ENCODE results near the gene GRM5.
"Not testable (repeated sequence)": the region's sequence is repeated elsewhere in the genome, so short reads cannot be mapped to it uniquely, and the experiment has no call there.

DNA sequence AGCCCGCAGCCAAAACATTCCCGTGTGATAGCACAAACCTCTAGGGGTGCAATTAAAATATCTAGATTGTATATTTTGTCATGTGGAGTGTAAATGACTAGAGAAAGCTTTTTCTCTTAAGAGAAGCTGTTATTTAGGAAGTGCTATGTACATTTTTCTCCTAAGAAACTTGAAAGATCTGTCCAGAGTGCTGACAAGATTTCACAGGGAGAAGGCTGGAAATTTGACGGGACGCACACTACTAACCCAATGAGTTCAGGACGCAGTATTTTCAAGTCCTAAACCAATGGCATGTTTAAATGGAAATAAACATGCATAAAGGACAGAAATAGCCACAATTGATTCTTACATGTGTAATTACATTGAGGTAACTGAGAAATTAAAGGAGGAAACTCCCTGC is 3.9 kb downstream of the GRM5 start:
- TF ChIP-seq CTCF (IDR thresholded peaks at IDR 0.05; ENCODE audit: low read length); EZH2 (IDR thresholded peaks at IDR 0.05; ENCODE audit: borderline replicate concordance, low read length): not testable (repeated sequence)
